A549 treated with CpdA at 1 μM for 4 hours (cell line): ENCODE results near the gene S100A5. TPM values are rescaled to one million over a fixed set of nuclear protein-coding genes. Genes with fewer than 3 reads are reported as not detected.

Experiments
- total RNA-seq: library from RNA; stranded (reverse); fragments of 200-300 nt; extraction: Qiagen RNA extraction; gene quantifications from 5 replicates; pipeline ENCODE4 v1.2.3, GENCODE V29; 2022; ENCODE audit warnings: low read depth

S100A5 gene
- total RNA-seq = 0.65 to 1.2 TPM (median 0.79 TPM) in 5 replicates

GRCh38 chr1:153540394-153541361, at the start of gene S100A5:
Gene S100A5 (minus strand): TSS chr1:153540934. CDS start chr1:153540191, 743 bp downstream.

GRCh38 chr1:153565529-153566374, 25.0 kb upstream of the S100A5 start, which contains the start of gene S100A2:
Gene S100A2 (minus strand): TSS chr1:153565844. CDS start chr1:153563877, 1,967 bp downstream.

GRCh38 chr1:153548722-153549688, 8.3 kb upstream of the S100A5 start, which contains the start of gene S100A3:
Gene S100A3 (minus strand): TSS chr1:153549258. CDS start chr1:153548485, 773 bp downstream.

GRCh38 chr1:153545067-153546055, 4.6 kb upstream of the S100A5 start, which contains the start of gene S100A4:
Gene S100A4 (minus strand): TSS chr1:153545806. CDS start chr1:153544794, 1,012 bp downstream.

GRCh38 chr1:153535242-153536011, 5.3 kb downstream of the S100A5 start, which contains the start of gene S100A6:
Gene S100A6 (minus strand): TSS chr1:153535991. CDS start chr1:153535339, 652 bp downstream.

Other genes with a start within 250 kb of the S100A5 start
- gene PGLYRP3, start 228.0 kb downstream of the S100A5 start, total RNA-seq = not detected in 5 replicates
- not detected in 5 replicates for gene PGLYRP4, start 192.1 kb downstream of the S100A5 start, total RNA-seq
- gene S100A9, start 183.1 kb downstream of the S100A5 start, total RNA-seq = 0.59 to 1.1 TPM (median 0.65 TPM) in 3 of 5 replicates, not detected in the others
- gene S100A12, start 165.3 kb downstream of the S100A5 start, total RNA-seq = not detected in 5 replicates
- not detected in 5 replicates for gene S100A8, start 149.9 kb downstream of the S100A5 start, total RNA-seq
- not detected in 5 replicates for gene S100A7A, start 124.4 kb downstream of the S100A5 start, total RNA-seq
- not detected in 5 replicates for gene S100A7, start 80.3 kb downstream of the S100A5 start, total RNA-seq
- gene S100A6, start 4.9 kb downstream of the S100A5 start, total RNA-seq = 3,123 to 3,674 TPM (median 3,479 TPM) in 5 replicates
- 1,624 to 1,839 TPM (median 1,665 TPM) in 5 replicates for gene S100A4, start 4.9 kb upstream of the S100A5 start, total RNA-seq
- gene S100A3, start 8.3 kb upstream of the S100A5 start, total RNA-seq = 88.7 to 106 TPM (median 92.8 TPM) in 5 replicates
- gene S100A2, start 24.9 kb upstream of the S100A5 start, total RNA-seq = 20.0 to 26.2 TPM (median 24.5 TPM) in 5 replicates
- 412 to 491 TPM (median 455 TPM) in 5 replicates for gene S100A16, start 72.2 kb upstream of the S100A5 start, total RNA-seq
- 0.40 to 0.79 TPM (median 0.50 TPM) in 5 replicates for gene S100A14, start 75.4 kb upstream of the S100A5 start, total RNA-seq
- 148 to 177 TPM (median 176 TPM) in 5 replicates for gene S100A13, start 86.6 kb upstream of the S100A5 start, total RNA-seq
- gene S100A1, start 87.5 kb upstream of the S100A5 start, total RNA-seq = 0.55 to 0.96 TPM (median 0.86 TPM) in 4 of 5 replicates, not detected in the other
- 63.4 to 84.0 TPM (median 77.0 TPM) in 5 replicates for gene CHTOP, start 93.1 kb upstream of the S100A5 start, total RNA-seq
- gene SNAPIN, start 117.8 kb upstream of the S100A5 start, total RNA-seq = 52.0 to 63.2 TPM (median 56.4 TPM) in 5 replicates
- gene ILF2, start 130.1 kb upstream of the S100A5 start, total RNA-seq = 268 to 297 TPM (median 278 TPM) in 5 replicates
- 0.80 to 1.2 TPM (median 0.95 TPM) in 5 replicates for gene NPR1, start 137.8 kb upstream of the S100A5 start, total RNA-seq
- gene INTS3, start 187.1 kb upstream of the S100A5 start, total RNA-seq = 18.5 to 22.8 TPM (median 21.8 TPM) in 5 replicates
- gene SLC27A3, start 234.5 kb upstream of the S100A5 start, total RNA-seq = 1.2 to 3.5 TPM (median 1.5 TPM) in 5 replicates